RWPE1 (cell line): ENCODE data around the gene GDE1.

Experiments
- CTCF ChIA-PET: fragments of 350-600 bp; sonication (Branson Sonifier 250); formaldehyde crosslinking; extraction: SDS; loops from one replicate; lab custom pipeline; 2021; lab: Yijun Ruan, JAX
- POLR2A ChIA-PET: fragments of 400-600 bp; formaldehyde crosslinking; extraction: SDS; loops from one replicate; lab custom pipeline; 2020; ENCODE audit warnings: antibody characterized with exemption; ENCODE audit not compliant: low non-redundant PET; lab: Yijun Ruan, JAX
- DNase-seq: peaks from one replicate; pipeline ENCODE4 v3.0.0; 2012; ENCODE audit warnings: low spot score
- H3K27ac ChIP-seq: fragments of 450-650 bp; 2 replicates; pipeline ENCODE4 v1.5.1; 2017
- CTCF ChIP-seq: fragments of 450-650 bp; conservative IDR thresholded peaks from 2 replicates; pipeline ENCODE4 v1.5.1; 2017; ENCODE audit warnings: low read depth, mild to moderate bottlenecking

GDE1 gene

GRCh38 chr16:19485611-19486010 lies 36.3 kb downstream of the GDE1 start:
- no peak for TF ChIP-seq CTCF
- ChIA-PET CTCF (interaction anchor here (0.7 kb wide), 1 partner anchor 400 kb away, joined by 3 read pairs; no protein-coding TSS in a partner anchor), POLR2A (no interaction called here)
- no peak for DNase-seq
- H3K27ac ChIP-seq = no peak overlapping the region

- ChIA-PET CTCF (no interaction called here), POLR2A (no interaction called here)
- H3K27ac ChIP-seq = no peak overlapping the region
- DNase-seq = no peak
- TF ChIP-seq CTCF = no peak
These were observed 37.8 kb downstream of the GDE1 start for GRCh38 chr16:19484096-19484495.

GRCh38 chr16:19482291-19482690 lies 39.6 kb downstream of the GDE1 start:
- no peak for TF ChIP-seq CTCF

GRCh38 chr16:19481769-19482168 lies 40.1 kb downstream of the GDE1 start:
- no peak for TF ChIP-seq CTCF
- POLR2A ChIA-PET = no interaction called here
- CTCF ChIA-PET = no interaction called here

More at GRCh38 chr16:19482291-19482690, 39.6 kb downstream of the GDE1 start:
- H3K27ac ChIP-seq = no peak overlapping the region
- no peak for DNase-seq
- ChIA-PET POLR2A (no interaction called here), CTCF (no interaction called here)

GRCh38 chr16:19481296-19481695 lies 40.6 kb downstream of the GDE1 start:
- no peak for TF ChIP-seq CTCF
- DNase-seq = no peak

More at GRCh38 chr16:19481769-19482168, 40.1 kb downstream of the GDE1 start:
- no peak for DNase-seq
- H3K27ac ChIP-seq = no peak overlapping the region

GRCh38 chr16:19479302-19479721 lies 42.6 kb downstream of the GDE1 start:
- no peak for TF ChIP-seq CTCF
- no peak overlapping the region for H3K27ac ChIP-seq
- DNase-seq = no peak
- POLR2A ChIA-PET = no interaction called here
- CTCF ChIA-PET = interaction anchor here (0.6 kb wide), 1 partner anchor 428 kb away, joined by 4 read pairs; no protein-coding TSS in a partner anchor

More at GRCh38 chr16:19481296-19481695, 40.6 kb downstream of the GDE1 start:
- POLR2A ChIA-PET = no interaction called here
- CTCF ChIA-PET = interaction anchor here (0.8 kb wide), 1 partner anchor 394 kb away, joined by 3 read pairs; no protein-coding TSS in a partner anchor
- H3K27ac ChIP-seq = no peak overlapping the region
